GM13977 (cell line): ENCODE results near the gene DUS3L.
A peak's percentile ranks its signal among the peaks of the same experiment; 100 is the strongest.

Source experiments
- DNase-seq: peaks from one replicate; pipeline ENCODE4 v3.0.0; 2012; ENCODE audit warnings: low spot score
- CTCF ChIP-seq: IDR thresholded peaks from 2 replicates; pipeline ENCODE4 v1.5.1; 2012; ENCODE audit warnings: mild to moderate bottlenecking, control low read depth; ENCODE audit not compliant: insufficient read depth; ENCODE audit errors: extremely low read depth, missing control alignments
- in situ Hi-C: fragments of 300-500 bp; cut with MboI; formaldehyde crosslinking; loops from one replicate; pipeline ENCODE4 v1.12.0; 2022; ENCODE audit warnings: low sequenced_read_pairs, low pct_unique_long_range_greater_than_20kb, mixed read lengths, inconsistent platforms; ENCODE audit not compliant: unreplicated experiment

Gene DUS3L

GRCh38 chr19:5832061-5832460 is 41.1 kb upstream of the DUS3L start:
- no peak for DNase-seq
- TF ChIP-seq CTCF: no peak
- in situ Hi-C loops: no loop called here

- in situ Hi-C loops: no loop called here
Observed at GRCh38 chr19:5831159-5831558, 40.2 kb upstream of the DUS3L start.

GRCh38 chr19:5829567-5830310 is 38.8 kb upstream of the DUS3L start:
- no peak for TF ChIP-seq CTCF
- no peak for DNase-seq
- in situ Hi-C loops: no loop called here

More at GRCh38 chr19:5831159-5831558, 40.2 kb upstream of the DUS3L start:
- no peak for TF ChIP-seq CTCF
- DNase-seq: no peak

GRCh38 chr19:5828661-5829566 is 38.0 kb upstream of the DUS3L start:
- peak; percentile 79 for DNase-seq

GRCh38 chr19:5827891-5828660 is 37.1 kb upstream of the DUS3L start:
- TF ChIP-seq CTCF: no peak
- in situ Hi-C loops: no loop called here
- peak; percentile 99 for DNase-seq

More at GRCh38 chr19:5828661-5829566, 38.0 kb upstream of the DUS3L start:
- no peak for TF ChIP-seq CTCF
- in situ Hi-C loops: no loop called here

GRCh38 chr19:5827342-5827890 is 36.5 kb upstream of the DUS3L start:
- in situ Hi-C loops: no loop called here
- TF ChIP-seq CTCF: no peak
- DNase-seq: no peak
